Esophagus muscularis mucosa (tissue), 4 donors: Measurements from ENCODE around the gene EID2.

Source experiments
- CTCF ChIP-seq, 3 experiments: fragments of 200-600 bp in 2 of 3; fragments of 450-650 bp in 1 of 3; sonication (generic) in 2 of 3; IDR thresholded peaks; one replicate each; pipeline ENCODE4 v1.5.1; 2017 to 2019; ENCODE audit warnings: antibody characterized with exemption in 3 of 3, mild to moderate bottlenecking in 2 of 3, moderate library complexity in 1 of 3
- EP300 ChIP-seq: sonication (generic); formaldehyde crosslinking; IDR thresholded peaks from one replicate; pipeline ENCODE4 v1.6.1; 2017; ENCODE audit warnings: antibody characterized with exemption
- POLR2A ChIP-seq: fragments of 450-650 bp; IDR thresholded peaks from one replicate; pipeline ENCODE4 v1.6.1; 2017; ENCODE audit warnings: antibody characterized with exemption, moderate library complexity, mild to moderate bottlenecking, low read depth
- POLR2AphosphoS5 ChIP-seq, 2 donors: sonication (generic); formaldehyde crosslinking; IDR thresholded peaks; one replicate each; pipeline ENCODE4 v1.6.1; 2017; ENCODE audit warnings: antibody characterized with exemption in 2 of 2

GRCh38 chr19:39542206-39542605, 2.2 kb upstream of the EID2 start:
- TF ChIP-seq POLR2AphosphoS5 (IDR thresholded peaks at IDR 0.05) (no peak), CTCF (IDR thresholded peaks at IDR 0.05) (no peak), POLR2A (no peak), EP300 (no peak)
